ENCODE data around the gene CBLB.
"Not testable (repeated sequence)": the region's sequence is repeated elsewhere in the genome, so short reads cannot be mapped to it uniquely, and the experiment has no call there.

Gene CBLB

DNA sequence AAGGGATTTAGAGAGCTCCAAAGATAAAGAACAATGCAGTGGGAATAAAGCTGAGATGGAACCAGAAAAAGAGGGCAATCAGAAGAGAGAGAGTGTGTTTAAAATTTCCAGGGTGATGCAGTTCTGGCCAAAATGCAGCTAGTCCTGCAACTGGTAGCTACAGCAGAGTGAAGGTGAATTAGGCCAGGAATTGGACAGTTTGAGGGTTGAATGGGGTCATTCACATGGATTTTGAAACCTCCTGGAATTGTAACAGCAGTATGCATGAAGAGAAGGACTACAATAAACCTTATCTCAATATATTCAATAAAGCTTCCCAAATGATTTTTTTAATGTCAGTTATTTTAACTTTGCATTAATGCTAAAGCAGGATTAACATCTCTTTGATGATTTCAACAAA, 85.2 kb downstream of the CBLB start:
- no peak for DNase-seq

DNA sequence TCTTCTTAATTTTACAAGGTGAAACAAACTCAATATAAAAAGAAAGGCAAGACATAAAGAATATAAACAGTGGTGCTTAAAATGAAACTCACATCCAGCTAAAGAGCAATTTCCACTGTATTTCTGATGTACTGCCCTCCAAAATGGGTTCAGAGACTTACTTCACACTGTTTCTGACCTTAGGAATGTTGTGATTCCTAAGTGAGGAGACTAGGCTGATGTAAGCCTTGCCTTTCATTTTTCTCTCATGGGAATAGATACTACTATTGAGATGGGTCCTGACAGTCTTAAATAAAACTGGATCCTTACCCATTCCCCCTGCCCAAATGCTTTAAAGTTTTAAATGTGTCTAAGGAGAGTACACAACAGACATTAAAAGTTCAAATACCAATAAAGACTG, 86.9 kb downstream of the CBLB start:
- no peak for DNase-seq

GRCh38 chr3:105780107-105780506, 88.7 kb downstream of the CBLB start:
- no peak for DNase-seq

DNA sequence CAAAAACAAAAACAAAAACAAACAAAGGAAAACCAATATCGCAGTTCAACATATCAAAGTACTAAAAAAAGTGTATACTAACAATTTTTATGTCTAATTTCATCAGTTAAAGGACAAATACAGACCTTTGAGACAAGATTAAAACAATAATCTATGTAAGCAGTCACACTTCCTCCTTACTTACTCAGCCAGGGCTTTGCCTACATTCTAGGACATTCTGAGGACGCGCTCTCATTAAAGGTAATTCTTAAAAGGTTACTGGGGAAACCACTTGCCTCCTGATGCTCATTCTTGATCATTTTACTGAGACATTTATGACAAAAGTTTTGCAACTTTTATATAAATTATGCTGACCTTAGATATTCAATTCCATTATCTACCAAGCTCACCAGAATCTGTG, 93.4 kb downstream of the CBLB start:
- DNase-seq: no peak

- DNase-seq: no peak
Measured at GRCh38 chr3:105774444-105775180, 94.2 kb downstream of the CBLB start.

DNA sequence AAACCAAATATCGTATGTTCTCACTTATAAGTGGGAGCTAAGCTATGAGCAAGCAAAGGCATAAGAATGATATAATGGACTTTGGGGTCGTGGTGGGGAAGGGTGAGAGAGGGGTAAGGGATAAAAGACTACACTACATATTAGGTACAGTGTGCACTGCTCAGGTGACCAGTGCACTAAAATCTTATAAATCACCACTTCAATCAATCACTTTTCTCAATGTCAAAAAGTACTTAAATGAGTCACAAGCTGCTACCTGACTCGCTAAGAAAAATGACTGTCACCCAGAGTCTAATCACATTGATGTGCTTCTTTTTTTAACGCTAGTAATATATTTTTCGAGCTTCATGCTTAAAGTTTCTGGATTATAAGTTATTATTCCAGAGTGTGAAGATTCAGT, 95.5 kb downstream of the CBLB start:
- DNase-seq: no peak

- DNase-seq: no peak
Measured at GRCh38 chr3:105772635-105773034, 96.2 kb downstream of the CBLB start.

- no peak for DNase-seq
Measured at GRCh38 chr3:105771392-105771791, 97.4 kb downstream of the CBLB start.

DNA sequence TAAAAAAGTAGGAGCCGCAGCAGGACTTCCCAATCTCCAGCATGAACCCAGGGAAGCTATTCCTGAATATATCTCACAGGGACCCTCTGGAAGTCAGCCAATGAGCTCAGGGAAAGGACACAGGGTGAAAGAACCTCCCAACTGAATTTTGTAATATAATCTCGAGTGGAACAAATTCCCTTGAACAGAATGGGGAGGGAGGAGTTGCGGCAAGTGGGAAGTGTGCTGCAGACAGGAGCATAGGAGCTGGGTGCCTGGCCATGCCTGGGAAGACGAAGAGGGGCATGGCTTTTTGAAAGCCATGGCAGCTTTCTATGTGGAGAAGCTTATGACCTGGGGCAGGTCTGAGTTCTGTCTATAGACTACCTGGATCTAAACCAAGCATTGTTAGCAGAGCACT, 98.4 kb downstream of the CBLB start:
- no peak for DNase-seq

DNA sequence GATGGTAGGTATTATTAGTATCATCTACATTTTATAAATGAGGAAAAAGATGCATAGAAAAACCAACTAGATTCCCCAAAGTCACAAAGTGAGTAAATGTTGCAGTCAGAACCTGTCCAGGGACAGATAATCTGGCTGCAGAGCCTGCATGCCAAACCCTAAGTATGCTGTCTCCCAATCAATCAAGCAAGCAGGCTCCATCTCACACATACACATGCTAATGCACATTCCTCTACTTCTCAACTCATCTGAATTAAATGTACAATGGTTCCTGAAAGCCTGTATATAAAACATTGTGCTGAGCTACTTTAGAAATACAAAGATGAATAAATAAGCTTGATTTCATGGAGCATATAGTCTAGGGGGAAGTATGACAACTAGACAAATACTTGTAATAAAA, 101.0 kb downstream of the CBLB start:
- DNase-seq: no peak

DNA sequence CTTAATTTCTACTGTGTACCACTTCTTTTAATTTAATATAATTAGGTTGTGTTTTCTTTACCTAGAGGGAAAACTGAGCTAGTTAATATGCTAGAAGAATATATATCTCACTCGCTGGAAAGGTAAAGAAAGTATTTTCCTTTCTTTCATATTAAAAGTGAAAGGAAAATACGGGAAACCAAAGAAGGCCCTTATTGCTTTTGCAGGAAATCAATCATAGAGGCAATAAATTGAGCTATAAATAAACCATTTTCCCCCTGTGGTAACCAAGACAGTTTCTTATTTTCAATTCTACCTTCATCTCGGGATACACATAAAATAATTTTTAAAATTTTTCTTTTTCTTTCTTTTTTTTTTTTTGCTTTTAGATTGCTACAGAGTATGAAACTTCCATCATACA, 101.6 kb downstream of the CBLB start:
- no peak for DNase-seq

GRCh38 chr3:105765308-105765639, 103.5 kb downstream of the CBLB start:
- no peak for DNase-seq

- DNase-seq: no peak
Measured at GRCh38 chr3:105764378-105765307, 104.2 kb downstream of the CBLB start.

GRCh38 chr3:105763659-105764036, 105.2 kb downstream of the CBLB start:
- DNase-seq: no peak

GRCh38 chr3:105762749-105763658, 105.8 kb downstream of the CBLB start:
- DNase-seq: no peak

DNA sequence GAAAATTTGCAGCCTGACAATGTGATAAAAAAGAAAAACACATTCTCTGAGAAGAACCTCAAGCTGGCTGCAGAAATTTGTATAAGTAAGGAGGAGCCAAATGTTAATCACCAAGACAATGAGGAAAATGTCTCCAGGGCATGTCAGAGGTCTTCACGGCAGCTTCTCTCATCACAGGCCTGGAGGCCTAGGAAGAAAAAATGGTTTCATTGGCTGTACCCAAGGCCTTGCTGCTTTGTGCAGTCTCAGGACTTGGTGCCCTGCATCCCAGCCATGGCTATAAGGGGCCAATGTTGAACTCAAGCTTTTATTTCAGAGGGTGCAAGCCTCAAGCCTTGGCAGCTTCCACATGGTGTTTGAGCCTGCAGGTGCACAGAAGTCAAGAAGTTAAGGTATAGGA, 106.6 kb downstream of the CBLB start:
- not testable (repeated sequence) for DNase-seq

DNA sequence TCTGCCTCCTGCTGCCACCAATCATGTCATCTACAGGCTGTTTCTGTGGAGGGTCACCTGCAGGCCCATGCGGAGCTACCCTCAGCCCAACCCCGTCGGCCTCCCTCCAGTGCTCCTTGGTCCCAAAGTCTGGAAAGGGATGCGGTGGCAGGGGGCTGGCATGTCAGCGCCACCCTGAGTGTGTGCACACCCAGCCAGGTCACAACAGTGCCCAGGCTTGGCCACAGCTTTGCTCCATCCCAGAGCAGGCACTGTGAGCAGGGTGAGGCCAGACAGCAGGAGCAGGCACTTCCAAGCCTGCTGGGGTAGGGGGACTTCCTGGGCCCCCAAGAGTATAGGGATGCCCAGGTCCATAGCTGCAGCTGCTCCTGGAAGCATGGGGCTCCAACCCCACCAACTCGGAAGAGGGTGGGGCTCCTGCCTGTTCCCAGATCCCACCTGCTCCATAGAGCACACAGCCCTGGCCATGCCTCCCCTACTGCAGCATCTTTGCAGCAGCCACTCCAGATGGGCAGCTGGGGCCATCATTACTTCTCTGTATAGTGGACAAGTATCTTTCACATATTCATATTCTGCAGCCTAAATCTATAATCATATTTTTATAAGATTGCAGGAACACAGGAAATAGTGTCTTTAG, 109.3 kb downstream of the CBLB start:
- DNase-seq: no peak

DNA sequence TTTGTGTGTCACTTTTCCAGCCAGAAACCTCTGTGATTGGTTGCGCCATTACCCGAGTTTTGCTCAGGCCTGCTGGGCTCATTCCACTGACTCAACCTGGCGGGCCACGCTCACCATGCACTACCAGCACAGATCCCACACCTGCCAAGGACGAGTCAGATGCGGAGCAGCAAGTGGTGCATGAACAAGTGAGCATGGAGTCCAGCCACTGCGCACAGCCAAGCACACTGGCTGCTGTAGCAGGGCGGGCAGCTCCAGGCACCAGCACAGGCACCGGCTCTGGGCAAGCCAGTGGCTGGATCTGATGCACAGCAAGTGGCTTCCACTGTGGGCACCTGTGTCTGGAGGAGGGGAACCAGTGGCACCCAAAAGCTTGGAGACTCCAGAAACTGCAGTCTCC, 110.4 kb downstream of the CBLB start:
- no peak for DNase-seq

DNA sequence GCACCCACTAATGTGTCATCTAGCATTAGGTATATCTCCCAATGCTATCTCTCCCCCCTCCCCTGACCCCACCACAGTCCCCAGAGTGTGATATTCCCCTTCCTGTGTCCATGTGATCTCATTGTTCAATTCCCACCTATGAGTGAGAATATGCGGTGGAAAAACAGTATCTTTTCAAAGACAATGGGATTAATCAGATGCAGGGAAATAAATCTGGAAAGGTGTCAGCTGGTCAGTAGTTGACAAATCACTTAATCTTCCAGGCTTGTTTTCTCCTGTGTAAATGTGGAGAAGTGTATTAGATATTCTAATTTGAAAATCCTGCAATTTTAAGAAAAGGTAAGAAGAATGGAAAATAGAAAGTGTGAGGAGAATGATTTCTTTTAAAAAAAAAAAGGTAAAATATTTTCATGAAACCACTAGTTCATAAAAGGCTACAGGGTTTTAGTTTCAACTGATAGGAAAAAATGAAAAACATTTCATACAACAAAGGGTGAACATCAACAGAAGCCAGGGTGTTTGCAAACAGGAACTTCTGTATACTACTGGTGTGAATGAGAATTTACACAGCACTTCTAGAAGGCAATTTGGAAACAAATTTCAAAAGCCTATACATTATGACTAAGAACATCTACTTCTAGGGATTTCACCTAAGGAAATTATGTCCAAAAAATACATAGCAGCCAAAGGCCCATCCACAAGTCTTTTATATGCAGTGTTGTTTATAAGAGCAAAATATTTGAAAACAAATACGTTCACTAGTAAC, 113.5 kb downstream of the CBLB start:
- DNase-seq: no peak

DNA sequence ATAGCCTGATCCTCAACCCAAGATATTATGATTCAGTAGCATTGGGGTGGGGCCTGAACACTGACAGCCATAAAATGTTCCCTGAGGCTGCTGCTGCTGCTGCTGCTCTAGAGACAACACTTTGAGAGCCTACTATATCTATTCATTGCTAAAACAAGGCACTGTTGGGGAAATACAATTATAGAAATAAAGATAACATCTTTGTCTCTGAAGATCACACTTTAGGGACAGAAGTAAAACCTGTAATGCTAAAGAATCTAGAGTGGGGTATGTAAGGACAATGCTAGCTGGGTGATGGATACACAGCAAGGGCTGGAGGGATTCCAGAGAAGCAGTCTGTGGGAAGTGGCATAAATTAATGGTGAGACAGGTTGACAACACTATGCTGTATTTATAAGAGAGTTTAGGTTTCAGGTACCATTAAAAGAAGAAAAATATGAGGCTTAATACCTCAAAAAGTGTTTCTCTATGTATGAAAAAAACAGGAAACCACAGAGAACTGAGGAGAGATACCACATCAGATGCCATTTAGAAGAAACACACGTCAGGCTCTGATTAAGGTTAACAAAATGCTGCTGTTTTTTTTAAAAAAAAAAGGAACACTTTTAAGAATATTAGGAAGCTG, 115.9 kb downstream of the CBLB start:
- DNase-seq: peak in 2 of 3 experiments; percentile 2 to 55

GRCh38 chr3:105747696-105748095, 121.1 kb downstream of the CBLB start:
- no peak for DNase-seq
